ENCODE measurements around the gene HOXA2. TPM values are rescaled to one million over a fixed set of nuclear protein-coding genes. Genes with fewer than 3 reads are reported as not detected.

HOXA2 gene
- total and polyA plus RNA-seq, 2 experiments from 2014 or later = 0.07 TPM; not detected in 1

GRCh38 chr7:27108390-27109127 lies 6.1 kb upstream of the HOXA2 start:
- Histone ChIP-seq H3K4me2 (peak overlapping the region; percentile 59), H3K36me3 (replicated peaks; ENCODE audit: insufficient read depth, low read depth) (no peaks in the 10 kb centered on the region), H3K79me2 (peaks cover 14% of the 10 kb centered on the region), H3K9me2 (replicated peaks; ENCODE audit: insufficient read depth) (no peaks in the 10 kb centered on the region), H3K4me3 (no peak overlapping the region), H3K27ac (no peak overlapping the region), H3K4me1 (ENCODE audit: insufficient read depth) (peaks cover 20% of the 10 kb centered on the region), H3K9me3 (ENCODE audit: low read depth) (no peaks in the 10 kb centered on the region), H3K27me3 (peaks cover 89% of the 10 kb centered on the region), H2AFZ (no peak overlapping the region), H4K20me1 (ENCODE audit: insufficient read depth, poor library complexity, severe bottlenecking) (peaks cover under 1% of the 10 kb centered on the region)
- no peak for DNase-seq (ENCODE audit: low spot score)
- TF ChIP-seq CTCF (IDR thresholded peaks at IDR 0.05; ENCODE audit: poor library complexity) = no peak
- peak; percentile 16 for TF ChIP-seq EZH2phosphoT487 (IDR thresholded peaks at IDR 0.05; ENCODE audit: low read depth, severe bottlenecking, unreplicated experiment)
- TF ChIP-seq EZH2 (IDR thresholded peaks at IDR 0.05; ENCODE audit: borderline replicate concordance) = no peak
- WGBS (ENCODE audit: low lambda C conversion rate, missing lambda C conversion rate) = 41% methylated on average over 28 of the region's 41 CpGs

- peaks cover 92% of the 10 kb centered on the region for H3K27me3 ChIP-seq
Observed at GRCh38 chr7:27107391-27108381, 5.2 kb upstream of the HOXA2 start.

GRCh38 chr7:27106901-27107240 lies 4.4 kb upstream of the HOXA2 start:
- H3K79me2 ChIP-seq = peaks cover 4% of the 10 kb centered on the region
- no peak overlapping the region for H3K4me3 ChIP-seq
- TF ChIP-seq EZH2 (IDR thresholded peaks at IDR 0.05; ENCODE audit: borderline replicate concordance) (peak; percentile 22), EZH2phosphoT487 (IDR thresholded peaks at IDR 0.05; ENCODE audit: low read depth, severe bottlenecking, unreplicated experiment) (no peak)
- H3K4me2 ChIP-seq = peak overlapping the region; percentile 68
- H3K9me3 ChIP-seq (ENCODE audit: low read depth) = no peaks in the 10 kb centered on the region
- no peak overlapping the region for H3K27ac ChIP-seq
- WGBS (ENCODE audit: low lambda C conversion rate, missing lambda C conversion rate) = 30% methylated on average over 14 of the region's 14 CpGs
- no peaks in the 10 kb centered on the region for H3K36me3 ChIP-seq (replicated peaks; ENCODE audit: insufficient read depth, low read depth)
- peaks cover 17% of the 10 kb centered on the region for H3K4me1 ChIP-seq (ENCODE audit: insufficient read depth)
- no peak for DNase-seq (ENCODE audit: low spot score)
- H3K27me3 ChIP-seq = peaks cover 92% of the 10 kb centered on the region
- no peaks in the 10 kb centered on the region for H3K9me2 ChIP-seq (replicated peaks; ENCODE audit: insufficient read depth)
- no peak overlapping the region for H2AFZ ChIP-seq
- peaks cover 4% of the 10 kb centered on the region for H4K20me1 ChIP-seq (ENCODE audit: insufficient read depth, poor library complexity, severe bottlenecking)

More at GRCh38 chr7:27107391-27108381, 5.2 kb upstream of the HOXA2 start:
- DNase-seq (ENCODE audit: low spot score) = no peak
- no peak overlapping the region for H2AFZ ChIP-seq
- no peaks in the 10 kb centered on the region for H3K9me3 ChIP-seq (ENCODE audit: low read depth)
- H3K79me2 ChIP-seq = peaks cover 12% of the 10 kb centered on the region
- H4K20me1 ChIP-seq (ENCODE audit: insufficient read depth, poor library complexity, severe bottlenecking) = peaks cover 4% of the 10 kb centered on the region
- TF ChIP-seq EZH2phosphoT487 (IDR thresholded peaks at IDR 0.05; ENCODE audit: low read depth, severe bottlenecking, unreplicated experiment) = no peak
- no peak for TF ChIP-seq CTCF (IDR thresholded peaks at IDR 0.05; ENCODE audit: poor library complexity)
- no peak for TF ChIP-seq EZH2 (IDR thresholded peaks at IDR 0.05; ENCODE audit: borderline replicate concordance)
- peak overlapping the region; percentile 59 for H3K4me2 ChIP-seq
- no peak overlapping the region for H3K27ac ChIP-seq
- peaks cover 17% of the 10 kb centered on the region for H3K4me1 ChIP-seq (ENCODE audit: insufficient read depth)
- WGBS (ENCODE audit: low lambda C conversion rate, missing lambda C conversion rate) = 39% methylated on average over 37 of the region's 47 CpGs
- no peaks in the 10 kb centered on the region for H3K9me2 ChIP-seq (replicated peaks; ENCODE audit: insufficient read depth)
- no peak overlapping the region for H3K4me3 ChIP-seq
- no peaks in the 10 kb centered on the region for H3K36me3 ChIP-seq (replicated peaks; ENCODE audit: insufficient read depth, low read depth)

All from hepatocyte (in vitro differentiated cells).